Endothelial cell of umbilical vein (primary cell): ENCODE measurements around the gene CROCC2. TPM values are rescaled to one million over a fixed set of nuclear protein-coding genes. Genes with fewer than 3 reads are reported as not detected.

Source experiments
- BruUV-seq: library from RNA; stranded (reverse); fragments of 400-500 nt; replicated peaks from 2 replicates; lab custom pipeline; 2021; lab: Mats Ljungman, UMichigan
- CTCF ChIA-PET: fragments of 300-600, 350-600 bp; sonication (Branson Sonifier 250); formaldehyde crosslinking; loops from one replicate; lab custom pipeline; 2021; ENCODE audit warnings: antibody characterized with exemption, inconsistent platforms; lab: Charles Lee
- POLR2A ChIA-PET: fragments of 300-600, 350-600 bp; sonication (Branson Sonifier 250); formaldehyde crosslinking; loops from one replicate; lab custom pipeline; 2021; ENCODE audit warnings: antibody characterized with exemption, inconsistent platforms; lab: Charles Lee
- DNase-seq: peaks from one replicate; pipeline ENCODE4 v3.0.0-alpha.2; 2011; ENCODE audit warnings: low read depth, low spot score
- FAIRE-seq: peaks from 2 replicates; lab custom pipeline; 2011; peaks lifted over from hg19 to GRCh38; lab: Jason Lieb, UNC
- H2AFZ ChIP-seq: 2 replicates; pipeline ENCODE4 v1.6.0; 2012; ENCODE audit warnings: low read depth, low read length, control low read depth, inconsistent platforms
- H3K27ac ChIP-seq: 2 replicates; pipeline ENCODE4 v1.5.1; 2011; ENCODE audit warnings: low read depth, mild to moderate bottlenecking, control low read depth, low read length, moderate library complexity; ENCODE audit not compliant: insufficient read depth
- H3K27me3 ChIP-seq, 2 experiments: 2 replicates each; pipeline versions ENCODE4 v1.6.0 to v1.6.1; 2011; ENCODE audit warnings: low read length in 2 of 2, mixed read lengths in 1 of 2; ENCODE audit not compliant: control insufficient read depth in 2 of 2, insufficient read depth in 2 of 2
- H3K36me3 ChIP-seq, 2 experiments: 2 replicates in 1 of 2; 3 replicates in 1 of 2; pipeline ENCODE4 v1.5.1; 2011; ENCODE audit warnings: low read length in 2 of 2, mild to moderate bottlenecking in 1 of 2, moderate library complexity in 1 of 2; ENCODE audit not compliant: control insufficient read depth in 2 of 2, insufficient read depth in 2 of 2; ENCODE audit errors: extremely low read depth in 1 of 2
- H3K4me1 ChIP-seq: 3 replicates; pipeline ENCODE4 v1.5.1; 2011; ENCODE audit warnings: mild to moderate bottlenecking, low read length; ENCODE audit not compliant: control insufficient read depth, insufficient read depth; ENCODE audit errors: extremely low read depth
- H3K4me2 ChIP-seq: 2 replicates; pipeline ENCODE4 v1.6.1; 2011; ENCODE audit warnings: low read length, control low read depth, mixed read lengths; ENCODE audit not compliant: insufficient read depth
- H3K4me3 ChIP-seq, 3 experiments: fragments of 200-600 bp in 1 of 3; sonication (generic), shearing (Covaris generic) in 1 of 3; replicated peaks in 1 of 3; 2 replicates each; pipeline ENCODE4 v1.5.1; 2011 to 2016; ENCODE audit warnings: control low read depth in 3 of 3, low read length in 3 of 3, mild to moderate bottlenecking in 2 of 3, inconsistent platforms in 1 of 3, low read depth in 1 of 3, moderate library complexity in 1 of 3; ENCODE audit not compliant: insufficient read depth in 1 of 3
- H3K79me2 ChIP-seq: 2 replicates; pipeline ENCODE4 v1.6.0; 2012; ENCODE audit warnings: low read length, inconsistent platforms; ENCODE audit not compliant: control insufficient read depth, insufficient read depth
- H3K9ac ChIP-seq: replicated peaks from 2 replicates; pipeline ENCODE3; 2011; ENCODE audit warnings: low read length, control low read depth; ENCODE audit not compliant: insufficient read depth; ENCODE audit errors: extremely low read depth
- H3K9me1 ChIP-seq: replicated peaks from 3 replicates; pipeline ENCODE4 v1.6.0; 2011; ENCODE audit warnings: mild to moderate bottlenecking, low read length; ENCODE audit not compliant: control insufficient read depth, insufficient read depth; ENCODE audit errors: extremely low read depth
- H3K9me3 ChIP-seq: replicated peaks from 2 replicates; pipeline ENCODE4 v1.5.1; 2012; ENCODE audit warnings: low read length, inconsistent platforms; ENCODE audit not compliant: control insufficient read depth, insufficient read depth
- H4K20me1 ChIP-seq: replicated peaks from 2 replicates; pipeline ENCODE3; 2011; ENCODE audit warnings: mild to moderate bottlenecking, low read length; ENCODE audit not compliant: control insufficient read depth, insufficient read depth; ENCODE audit errors: extremely low read depth
- EZH2 ChIP-seq: IDR thresholded peaks from 2 replicates; pipeline ENCODE4 v1.6.1; 2012; ENCODE audit warnings: borderline replicate concordance, low read depth, mild to moderate bottlenecking, moderate library complexity, low read length, inconsistent platforms; ENCODE audit not compliant: severe bottlenecking
- FOS ChIP-seq: IDR thresholded peaks from 2 replicates; pipeline ENCODE4 v1.6.1; 2011; ENCODE audit warnings: mild to moderate bottlenecking, low read length, moderate library complexity, borderline replicate concordance; ENCODE audit not compliant: insufficient read depth
- GATA2 ChIP-seq: IDR thresholded peaks from 2 replicates; pipeline ENCODE4 v1.7.0; 2011; ENCODE audit warnings: low read depth, mild to moderate bottlenecking, moderate library complexity, mixed read lengths, low read length; ENCODE audit not compliant: insufficient read length, insufficient read depth
- JUN ChIP-seq: IDR thresholded peaks from 2 replicates; pipeline ENCODE4 v1.6.1; 2011; ENCODE audit warnings: borderline replicate concordance, low read depth; ENCODE audit not compliant: insufficient read length, insufficient read depth
- MYC ChIP-seq: IDR thresholded peaks from one replicate; pipeline ENCODE4 v1.6.1; 2011; ENCODE audit warnings: mild to moderate bottlenecking, low read depth, low read length
- POLR2A ChIP-seq: IDR thresholded peaks from 2 replicates; pipeline ENCODE4 v1.6.1; 2012; ENCODE audit warnings: low read depth, mild to moderate bottlenecking, control low read depth, low read length
- POLR2AphosphoS5 ChIP-seq: IDR thresholded peaks from 2 replicates; pipeline ENCODE4 v1.6.1; 2012; ENCODE audit warnings: low read depth, mild to moderate bottlenecking, control low read depth, low read length, moderate library complexity; ENCODE audit not compliant: insufficient read depth
- dilution Hi-C: fragments of 300-500 bp; cut with MboI; formaldehyde crosslinking; loops from one replicate; pipeline ENCODE4 v1.15.0; 2019; ENCODE audit warnings: low sequenced_read_pairs; ENCODE audit not compliant: extremely low pct_ligation_motif_present
- intact Hi-C: fragments of 100-400 bp; cut with micrococcal nuclease; formaldehyde crosslinking; loops from one replicate; pipeline ENCODE4 v1.10.0; 2022
- polyA plus RNA-seq, 4 experiments: library from polyadenylated mRNA; depleted of rRNA in 3 of 4; stranded (reverse) in 3 of 4; unstranded in 1 of 4; fragments of >200 nt; gene quantifications; 2 replicates each; pipeline versions ENCODE4 v1.2.1 to v1.2.3, GENCODE V29; 2011 to 2012; ENCODE audit warnings: missing spikeins in 1 of 4
- total RNA-seq: library from RNA; stranded (reverse); gene quantifications from 2 replicates; pipeline ENCODE4 v1.2.3, GENCODE V29; 2021
- TF ChIP-seq, protein P1 (sequence below): IDR thresholded peaks from 2 replicates; pipeline ENCODE4 v1.6.1; 2011; ENCODE audit not compliant: insufficient read depth, insufficient read length
- TF ChIP-seq, protein P2 (sequence below), 2 donors: IDR thresholded peaks; 1 replicate in 1 of 2; 2 replicates in 1 of 2; pipeline ENCODE4 v1.5.1; 2011; ENCODE audit warnings: low read length in 2 of 2, mild to moderate bottlenecking in 2 of 2, moderate library complexity in 2 of 2, control low read depth in 1 of 2, inconsistent platforms in 1 of 2, low read depth in 1 of 2; ENCODE audit not compliant: insufficient read depth in 1 of 2; ENCODE audit errors: extremely low read depth in 1 of 2

Gene CROCC2
- total and polyA plus RNA-seq, 2 donors (not counting 3 experiments of a cell fraction or from before 2014, with no cell fraction given), result not detected

DNA sequence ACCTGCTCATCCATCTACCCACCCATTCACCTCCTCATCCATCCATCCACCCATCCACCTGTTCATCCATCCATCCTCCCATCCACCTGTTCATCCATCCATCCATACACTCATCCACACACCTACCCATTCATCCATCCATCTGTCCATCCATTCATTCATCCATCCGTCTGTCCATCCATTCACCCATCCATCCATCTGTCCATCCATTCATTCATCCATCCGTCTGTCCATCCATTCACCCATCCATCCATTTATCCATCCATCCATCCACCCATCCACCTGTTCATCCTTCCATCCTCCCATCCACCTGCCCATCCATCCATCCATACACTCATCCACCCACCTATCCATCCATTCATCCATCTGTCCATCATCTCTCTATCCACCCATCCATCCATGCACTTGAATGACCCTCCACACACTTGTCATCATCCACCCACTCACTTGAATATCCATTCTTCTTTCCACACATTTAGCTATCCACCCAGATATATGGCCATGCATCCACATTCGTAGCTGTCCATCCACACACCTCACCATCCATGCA, 45.0 kb downstream of the CROCC2 start:
- peaks cover 0 to 2% of the 10 kb centered on the region in 2 experiments for H3K27me3 ChIP-seq
- dilution Hi-C loops, result no loop called here
- FAIRE-seq (no peak), DNase-seq (no peak)
- H4K20me1 ChIP-seq, result no peaks in the 10 kb centered on the region
- H3K4me3 ChIP-seq, result no peak overlapping the region
- no peak overlapping the region for H2AFZ ChIP-seq
- no peak overlapping the region for H3K9ac ChIP-seq
- no peaks in the 10 kb centered on the region for H3K4me1 ChIP-seq
- H3K4me2 ChIP-seq, result no peak overlapping the region
- H3K9me3 ChIP-seq, result no peaks in the 10 kb centered on the region
- H3K79me2 ChIP-seq, result no peaks in the 10 kb centered on the region
- TF ChIP-seq POLR2A, result no peak
- no peak for TF ChIP-seq FOS
- TF ChIP-seq, protein P1, sequence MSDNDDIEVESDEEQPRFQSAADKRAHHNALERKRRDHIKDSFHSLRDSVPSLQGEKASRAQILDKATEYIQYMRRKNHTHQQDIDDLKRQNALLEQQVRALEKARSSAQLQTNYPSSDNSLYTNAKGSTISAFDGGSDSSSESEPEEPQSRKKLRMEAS, result no peak
- no peak for TF ChIP-seq EZH2
- no peak for TF ChIP-seq MYC
- TF ChIP-seq JUN, result no peak
- TF ChIP-seq POLR2AphosphoS5, result no peak
- TF ChIP-seq GATA2, result no peak
- TF ChIP-seq, protein P2, sequence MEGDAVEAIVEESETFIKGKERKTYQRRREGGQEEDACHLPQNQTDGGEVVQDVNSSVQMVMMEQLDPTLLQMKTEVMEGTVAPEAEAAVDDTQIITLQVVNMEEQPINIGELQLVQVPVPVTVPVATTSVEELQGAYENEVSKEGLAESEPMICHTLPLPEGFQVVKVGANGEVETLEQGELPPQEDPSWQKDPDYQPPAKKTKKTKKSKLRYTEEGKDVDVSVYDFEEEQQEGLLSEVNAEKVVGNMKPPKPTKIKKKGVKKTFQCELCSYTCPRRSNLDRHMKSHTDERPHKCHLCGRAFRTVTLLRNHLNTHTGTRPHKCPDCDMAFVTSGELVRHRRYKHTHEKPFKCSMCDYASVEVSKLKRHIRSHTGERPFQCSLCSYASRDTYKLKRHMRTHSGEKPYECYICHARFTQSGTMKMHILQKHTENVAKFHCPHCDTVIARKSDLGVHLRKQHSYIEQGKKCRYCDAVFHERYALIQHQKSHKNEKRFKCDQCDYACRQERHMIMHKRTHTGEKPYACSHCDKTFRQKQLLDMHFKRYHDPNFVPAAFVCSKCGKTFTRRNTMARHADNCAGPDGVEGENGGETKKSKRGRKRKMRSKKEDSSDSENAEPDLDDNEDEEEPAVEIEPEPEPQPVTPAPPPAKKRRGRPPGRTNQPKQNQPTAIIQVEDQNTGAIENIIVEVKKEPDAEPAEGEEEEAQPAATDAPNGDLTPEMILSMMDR (IDR thresholded peaks at IDR 0.05; ENCODE audit: extremely low read depth in 1 of 2, insufficient read depth in 1 of 2, low read depth in 1 of 2, low read length in 2 of 2), result no peak
- H3K9me1 ChIP-seq, result no peaks in the 10 kb centered on the region
- intact Hi-C loops, result no loop called here
- no TSS peak for BruUV-seq
- no peaks in the 10 kb centered on the region for H3K36me3 ChIP-seq
- ChIA-PET CTCF (no interaction called here), POLR2A (no interaction called here)
- H3K27ac ChIP-seq, result no peak overlapping the region
